CD8-positive, alpha-beta memory T cell (primary cell): ENCODE results near the gene BTBD9. TPM values are rescaled to one million over a fixed set of nuclear protein-coding genes. Genes with fewer than 3 reads are reported as not detected.

Source experiments
- CTCF ChIA-PET: fragments of 350-600 bp; sonication (Branson Sonifier 250); formaldehyde crosslinking; loops from one replicate; lab custom pipeline; 2021; ENCODE audit warnings: antibody characterized with exemption; lab: Charles Lee
- POLR2A ChIA-PET: fragments of 350-600 bp; sonication (Branson Sonifier 250); formaldehyde crosslinking; loops from one replicate; lab custom pipeline; 2021; ENCODE audit warnings: antibody characterized with exemption; lab: Charles Lee
- DNase-seq, 5 donors: peaks; one replicate each; pipeline versions ENCODE4 v3.0.0 to v3.0.0-alpha.2; 2020 to 2022; ENCODE audit warnings: mixed read lengths in 1 of 5
- H3K27ac ChIP-seq: one replicate; pipeline ENCODE4 v1.7.0; 2013; ENCODE audit warnings: low read depth, mild to moderate bottlenecking, low read length, moderate library complexity
- H3K27me3 ChIP-seq: 2 replicates; pipeline ENCODE4 v1.7.0; 2013; ENCODE audit warnings: low read length, mild to moderate bottlenecking; ENCODE audit not compliant: insufficient read depth, poor library complexity, severe bottlenecking
- H3K36me3 ChIP-seq: 2 replicates; pipeline ENCODE4 v1.7.0; 2013; ENCODE audit warnings: mild to moderate bottlenecking, low read length, moderate library complexity; ENCODE audit not compliant: insufficient read depth
- H3K4me1 ChIP-seq: 2 replicates; pipeline ENCODE4 v1.7.0; 2013; ENCODE audit warnings: mild to moderate bottlenecking, low read length, moderate library complexity; ENCODE audit not compliant: insufficient read depth
- H3K4me3 ChIP-seq: 2 replicates; pipeline ENCODE4 v1.7.0; 2013; ENCODE audit warnings: mild to moderate bottlenecking, low read length
- H3K9me3 ChIP-seq: 2 replicates; pipeline ENCODE4 v1.7.0; 2013; ENCODE audit warnings: mild to moderate bottlenecking, low read length
- H3K27ac Mint-ChIP-seq, 8 donors: one replicate each; pipeline ENCODE4 v1.8.0; 2020 to 2021; ENCODE audit warnings: mixed read lengths in 8 of 8, mild to moderate bottlenecking in 6 of 8, inconsistent platforms in 3 of 8, moderate library complexity in 3 of 8
- H3K27me3 Mint-ChIP-seq, 2 donors: one replicate each; pipeline ENCODE4 v1.8.0; 2020 to 2021; ENCODE audit warnings: mixed read lengths in 2 of 2, mild to moderate bottlenecking in 1 of 2, moderate library complexity in 1 of 2
- H3K36me3 Mint-ChIP-seq, 3 donors: one replicate each; pipeline ENCODE4 v1.8.0; 2020 to 2021; ENCODE audit warnings: mixed read lengths in 3 of 3, inconsistent platforms in 1 of 3, mild to moderate bottlenecking in 1 of 3
- H3K4me1 Mint-ChIP-seq, 3 donors: one replicate each; pipeline ENCODE4 v1.8.0; 2020 to 2021; ENCODE audit warnings: mixed read lengths in 3 of 3, inconsistent platforms in 1 of 3, mild to moderate bottlenecking in 1 of 3
- H3K4me3 Mint-ChIP-seq, 7 donors: one replicate each; pipeline ENCODE4 v1.8.0; 2020 to 2021; ENCODE audit warnings: mixed read lengths in 7 of 7, mild to moderate bottlenecking in 6 of 7, moderate library complexity in 4 of 7, inconsistent platforms in 2 of 7
- H3K9me3 Mint-ChIP-seq, 5 donors: one replicate each; pipeline ENCODE4 v1.8.0; 2020 to 2022; ENCODE audit warnings: mixed read lengths in 5 of 5, mild to moderate bottlenecking in 3 of 5, moderate library complexity in 2 of 5, inconsistent platforms in 1 of 5
- polyA plus RNA-seq: library from polyadenylated mRNA; unstranded; fragments of 300-500 nt; fragmentation: Illumina TruSeq; gene quantifications from one replicate; pipeline ENCODE4 v1.2.3, GENCODE V29; 2021
- total RNA-seq, 2 experiments: library from RNA; stranded (reverse); gene quantifications; one replicate each; pipeline ENCODE4 v1.2.3, GENCODE V29; 2021

Gene BTBD9
- total and polyA plus RNA-seq, 3 experiments from 2014 or later: 12.2 to 17.7 (median 14.9) TPM

GRCh38 chr6:38346291-38347079 lies 293.2 kb downstream of the BTBD9 start:
- H3K4me3 Mint-ChIP-seq: no peak overlapping the region
- no peak overlapping the region for H3K4me3 ChIP-seq
- peaks cover 0 to 32% (median 9%) of the 10 kb centered on the region in 3 donors for H3K36me3 Mint-ChIP-seq
- DNase-seq: no peak
- no peaks in the 10 kb centered on the region for H3K4me1 ChIP-seq
- H3K9me3 ChIP-seq: no peaks in the 10 kb centered on the region
- H3K36me3 ChIP-seq: no peaks in the 10 kb centered on the region
- POLR2A ChIA-PET: no interaction called here
- H3K27me3 Mint-ChIP-seq: no peaks in the 10 kb centered on the region
- H3K27me3 ChIP-seq: no peaks in the 10 kb centered on the region
- H3K9me3 Mint-ChIP-seq: no peaks in the 10 kb centered on the region
- no peak overlapping the region for H3K27ac ChIP-seq
- CTCF ChIA-PET: no interaction called here
- H3K27ac Mint-ChIP-seq: peak overlapping the region in 2 of 8 donors; percentile 27 to 36
- H3K4me1 Mint-ChIP-seq: peaks cover 0 to 4% (median 2%) of the 10 kb centered on the region in 3 donors

GRCh38 chr6:38345586-38345985 lies 294.1 kb downstream of the BTBD9 start:
- CTCF ChIA-PET: no interaction called here
- DNase-seq: no peak
- no peaks in the 10 kb centered on the region for H3K36me3 ChIP-seq
- H3K27ac Mint-ChIP-seq: peak overlapping the region in 1 of 8 donors; percentile 42
- no peaks in the 10 kb centered on the region for H3K27me3 ChIP-seq
- POLR2A ChIA-PET: no interaction called here
- peaks cover 0 to 34% (median 9%) of the 10 kb centered on the region in 3 donors for H3K36me3 Mint-ChIP-seq
- H3K4me3 Mint-ChIP-seq: no peak overlapping the region
- no peaks in the 10 kb centered on the region for H3K4me1 ChIP-seq
- no peaks in the 10 kb centered on the region for H3K9me3 ChIP-seq
- H3K27me3 Mint-ChIP-seq: no peaks in the 10 kb centered on the region
- no peak overlapping the region for H3K4me3 ChIP-seq
- peaks cover 0 to 4% (median 0%) of the 10 kb centered on the region in 3 donors for H3K4me1 Mint-ChIP-seq
- H3K27ac ChIP-seq: no peak overlapping the region
- H3K9me3 Mint-ChIP-seq: no peaks in the 10 kb centered on the region

- no peaks in the 10 kb centered on the region for H3K27me3 Mint-ChIP-seq
- POLR2A ChIA-PET: no interaction called here
- Histone ChIP-seq H3K36me3 (no peaks in the 10 kb centered on the region), H3K27ac (no peak overlapping the region), H3K4me1 (no peaks in the 10 kb centered on the region), H3K9me3 (no peaks in the 10 kb centered on the region), H3K4me3 (no peak overlapping the region), H3K27me3 (no peaks in the 10 kb centered on the region)
- no peak overlapping the region for H3K4me3 Mint-ChIP-seq
- peaks cover 0 to 15% (median 8%) of the 10 kb centered on the region in 3 donors for H3K4me1 Mint-ChIP-seq
- CTCF ChIA-PET: no interaction called here
- H3K36me3 Mint-ChIP-seq: peaks cover 9 to 50% (median 25%) of the 10 kb centered on the region in 3 donors
- H3K27ac Mint-ChIP-seq: peak overlapping the region in 1 of 8 donors; percentile 26
- no peak for DNase-seq
- peaks cover 0 to 2% (median 2%) of the 10 kb centered on the region in 5 donors for H3K9me3 Mint-ChIP-seq
These were observed 298.2 kb downstream of the BTBD9 start for GRCh38 chr6:38341496-38341895.

- Histone ChIP-seq H3K27me3 (no peaks in the 10 kb centered on the region), H3K4me3 (no peak overlapping the region), H3K27ac (no peak overlapping the region), H3K4me1 (no peaks in the 10 kb centered on the region), H3K36me3 (no peaks in the 10 kb centered on the region), H3K9me3 (no peaks in the 10 kb centered on the region)
- no peak overlapping the region for H3K27ac Mint-ChIP-seq
- H3K27me3 Mint-ChIP-seq: no peaks in the 10 kb centered on the region
- POLR2A ChIA-PET: no interaction called here
- H3K36me3 Mint-ChIP-seq: peaks cover 20 to 42% (median 25%) of the 10 kb centered on the region in 3 donors
- no peak overlapping the region for H3K4me3 Mint-ChIP-seq
- DNase-seq: no peak
- CTCF ChIA-PET: no interaction called here
- H3K9me3 Mint-ChIP-seq: peaks cover 0 to 4% (median 2%) of the 10 kb centered on the region in 5 donors
- peaks cover 0 to 11% (median 8%) of the 10 kb centered on the region in 3 donors for H3K4me1 Mint-ChIP-seq
These were observed 299.8 kb downstream of the BTBD9 start for GRCh38 chr6:38339914-38340313.

- CTCF ChIA-PET: no interaction called here
- peaks cover 21 to 44% (median 36%) of the 10 kb centered on the region in 3 donors for H3K36me3 Mint-ChIP-seq
- peaks cover 8 to 19% (median 12%) of the 10 kb centered on the region in 5 donors for H3K9me3 Mint-ChIP-seq
These were observed 301.8 kb downstream of the BTBD9 start for GRCh38 chr6:38337819-38338465.

GRCh38 chr6:38336922-38337321 lies 302.8 kb downstream of the BTBD9 start:
- DNase-seq: no peak
- Mint-ChIP-seq H3K4me3 (no peak overlapping the region), H3K9me3 (peaks cover 8 to 19% (median 12%) of the 10 kb centered on the region in 5 donors), H3K27me3 (no peaks in the 10 kb centered on the region), H3K36me3 (peaks cover 21 to 39% (median 39%) of the 10 kb centered on the region in 3 donors), H3K27ac (peak overlapping the region in 1 of 8 donors; percentile 41), H3K4me1 (peaks cover 0 to 11% (median 8%) of the 10 kb centered on the region in 3 donors)
- no peaks in the 10 kb centered on the region for H3K36me3 ChIP-seq
- no peaks in the 10 kb centered on the region for H3K4me1 ChIP-seq
- CTCF ChIA-PET: no interaction called here
- POLR2A ChIA-PET: no interaction called here
- H3K27me3 ChIP-seq: no peaks in the 10 kb centered on the region
- no peak overlapping the region for H3K4me3 ChIP-seq
- H3K27ac ChIP-seq: no peak overlapping the region
- H3K9me3 ChIP-seq: no peaks in the 10 kb centered on the region

More at GRCh38 chr6:38337819-38338465, 301.8 kb downstream of the BTBD9 start:
- H3K27ac Mint-ChIP-seq: peak overlapping the region in 1 of 8 donors; percentile 83
- Histone ChIP-seq H3K9me3 (no peaks in the 10 kb centered on the region), H3K4me3 (no peak overlapping the region), H3K36me3 (no peaks in the 10 kb centered on the region), H3K27ac (no peak overlapping the region), H3K4me1 (no peaks in the 10 kb centered on the region), H3K27me3 (no peaks in the 10 kb centered on the region)
- no peak overlapping the region for H3K4me3 Mint-ChIP-seq
- DNase-seq: no peak
- POLR2A ChIA-PET: no interaction called here
- H3K27me3 Mint-ChIP-seq: no peaks in the 10 kb centered on the region
- peaks cover 0 to 11% (median 8%) of the 10 kb centered on the region in 3 donors for H3K4me1 Mint-ChIP-seq

GRCh38 chr6:38326837-38327236 lies 312.9 kb downstream of the BTBD9 start:
- ChIA-PET POLR2A (no interaction called here), CTCF (no interaction called here)
- H3K4me1 ChIP-seq: no peaks in the 10 kb centered on the region
- no peak for DNase-seq
- H3K36me3 ChIP-seq: no peaks in the 10 kb centered on the region
- Mint-ChIP-seq H3K36me3 (peaks cover 3 to 14% (median 6%) of the 10 kb centered on the region in 3 donors), H3K27ac (no peak overlapping the region), H3K9me3 (no peaks in the 10 kb centered on the region), H3K4me3 (no peak overlapping the region), H3K27me3 (no peaks in the 10 kb centered on the region), H3K4me1 (no peaks in the 10 kb centered on the region)
- H3K27ac ChIP-seq: no peak overlapping the region
- H3K4me3 ChIP-seq: no peak overlapping the region
- H3K9me3 ChIP-seq: no peaks in the 10 kb centered on the region
- H3K27me3 ChIP-seq: no peaks in the 10 kb centered on the region

- no peaks in the 10 kb centered on the region for H3K27me3 ChIP-seq
- no peaks in the 10 kb centered on the region for H3K9me3 ChIP-seq
- H3K27me3 Mint-ChIP-seq: no peaks in the 10 kb centered on the region
- no peaks in the 10 kb centered on the region for H3K9me3 Mint-ChIP-seq
- H3K4me3 Mint-ChIP-seq: no peak overlapping the region
- H3K36me3 ChIP-seq: no peaks in the 10 kb centered on the region
- no peak overlapping the region for H3K27ac ChIP-seq
- no peak overlapping the region for H3K4me3 ChIP-seq
- CTCF ChIA-PET: no interaction called here
- DNase-seq: no peak
- H3K4me1 Mint-ChIP-seq: no peaks in the 10 kb centered on the region
- H3K4me1 ChIP-seq: no peaks in the 10 kb centered on the region
- POLR2A ChIA-PET: no interaction called here
- H3K27ac Mint-ChIP-seq: no peak overlapping the region
- peaks cover 6 to 16% (median 6%) of the 10 kb centered on the region in 3 donors for H3K36me3 Mint-ChIP-seq
These were observed 316.5 kb downstream of the BTBD9 start for GRCh38 chr6:38323216-38323615.
